NCI-H2107 (cell line): ENCODE measurements around the gene ZFHX3.

Experiments
- DNase-seq: peaks from one replicate; lab custom pipeline; 2025; lab: John Stamatoyannopoulos, UW

ZFHX3 gene

DNA sequence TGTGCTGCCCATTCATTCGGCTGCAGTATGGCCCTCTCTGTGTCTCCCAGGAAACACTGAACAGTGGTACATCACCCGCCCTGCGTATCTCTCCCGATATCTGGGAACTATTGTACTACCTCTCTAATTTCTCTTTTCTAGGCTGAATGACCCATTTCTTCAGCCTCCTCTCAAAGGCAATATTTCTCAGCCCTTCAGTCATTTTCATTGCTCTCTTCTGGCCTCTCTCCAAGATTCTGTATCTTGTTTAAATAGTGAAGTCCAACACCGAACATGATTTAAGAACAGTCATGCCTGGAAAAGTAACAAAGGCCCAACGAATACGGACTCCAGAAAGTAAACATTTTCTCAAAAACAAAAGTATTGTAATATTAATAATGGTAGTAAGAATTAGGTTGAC, 220.1 kb downstream of the ZFHX3 start:
- DNase-seq: no peak

DNA sequence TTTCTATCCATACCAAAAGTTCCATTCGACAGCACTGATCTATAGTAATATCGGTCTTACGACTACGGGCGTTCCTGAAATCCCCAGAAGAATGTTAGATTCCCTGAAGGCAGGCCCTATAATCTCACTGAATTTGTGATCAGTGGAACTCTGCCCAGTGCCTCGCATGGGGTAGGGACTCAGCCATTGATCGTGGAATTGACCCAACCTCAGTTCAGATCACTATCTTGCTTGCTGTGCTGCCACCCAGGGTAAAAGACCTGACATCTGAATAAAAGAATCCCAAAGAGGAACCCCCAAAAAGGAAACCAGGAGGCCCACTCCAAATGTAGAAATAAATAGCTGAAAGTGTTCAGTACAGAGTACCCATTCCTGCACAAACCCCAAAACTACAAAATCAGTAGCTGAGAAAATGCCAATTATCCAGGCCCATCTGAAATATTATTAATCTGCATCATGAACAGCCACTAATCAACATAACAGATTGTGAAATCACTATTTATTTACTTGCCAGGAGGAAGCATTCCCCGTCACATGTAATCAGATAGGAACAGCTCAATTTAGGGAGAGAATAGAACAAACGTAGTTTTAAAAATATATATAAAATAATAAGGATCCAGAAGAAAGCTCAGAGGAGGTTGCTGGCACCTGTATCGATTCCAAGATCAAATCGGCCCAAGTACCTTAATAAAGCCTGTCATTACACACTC, 221.9 kb downstream of the ZFHX3 start:
- no peak for DNase-seq

DNA sequence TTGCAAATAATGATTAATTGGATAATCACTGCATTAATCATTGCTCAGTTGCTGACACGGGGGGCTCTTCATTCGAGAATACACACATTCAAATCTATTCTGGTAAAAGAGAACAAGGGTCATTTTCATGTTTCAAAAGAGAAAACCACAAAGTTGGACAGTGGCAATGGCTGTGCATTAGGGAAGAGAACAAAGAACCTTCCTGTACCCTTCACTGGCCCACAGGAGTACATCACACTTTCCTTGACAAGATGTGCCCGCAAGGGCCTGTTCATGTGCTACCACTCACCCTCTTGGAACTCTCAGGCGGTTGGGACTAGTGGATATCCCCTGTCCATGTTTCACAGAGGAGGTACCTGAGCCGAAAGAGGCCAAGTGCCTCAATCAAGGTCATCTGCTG, 223.2 kb downstream of the ZFHX3 start:
- no peak for DNase-seq

DNA sequence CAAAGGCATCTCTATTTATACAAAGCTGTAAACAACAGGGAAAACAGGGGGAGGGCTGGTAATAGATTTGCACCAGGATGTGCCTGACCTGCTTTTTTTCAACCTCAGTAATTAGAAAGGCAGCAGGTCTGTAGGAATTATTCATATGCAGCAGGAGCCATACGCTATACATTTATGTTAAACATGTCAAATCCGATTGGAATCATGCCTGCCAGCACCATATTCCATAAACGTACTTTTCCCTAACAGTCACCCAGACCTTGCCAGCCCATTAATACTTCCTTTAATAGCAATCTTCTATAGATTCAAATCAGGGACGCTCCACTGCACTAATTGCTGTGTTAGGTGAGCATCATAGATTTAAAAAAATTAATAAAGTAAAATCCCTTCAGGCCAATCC, 223.9 kb downstream of the ZFHX3 start:
- no peak for DNase-seq

DNA sequence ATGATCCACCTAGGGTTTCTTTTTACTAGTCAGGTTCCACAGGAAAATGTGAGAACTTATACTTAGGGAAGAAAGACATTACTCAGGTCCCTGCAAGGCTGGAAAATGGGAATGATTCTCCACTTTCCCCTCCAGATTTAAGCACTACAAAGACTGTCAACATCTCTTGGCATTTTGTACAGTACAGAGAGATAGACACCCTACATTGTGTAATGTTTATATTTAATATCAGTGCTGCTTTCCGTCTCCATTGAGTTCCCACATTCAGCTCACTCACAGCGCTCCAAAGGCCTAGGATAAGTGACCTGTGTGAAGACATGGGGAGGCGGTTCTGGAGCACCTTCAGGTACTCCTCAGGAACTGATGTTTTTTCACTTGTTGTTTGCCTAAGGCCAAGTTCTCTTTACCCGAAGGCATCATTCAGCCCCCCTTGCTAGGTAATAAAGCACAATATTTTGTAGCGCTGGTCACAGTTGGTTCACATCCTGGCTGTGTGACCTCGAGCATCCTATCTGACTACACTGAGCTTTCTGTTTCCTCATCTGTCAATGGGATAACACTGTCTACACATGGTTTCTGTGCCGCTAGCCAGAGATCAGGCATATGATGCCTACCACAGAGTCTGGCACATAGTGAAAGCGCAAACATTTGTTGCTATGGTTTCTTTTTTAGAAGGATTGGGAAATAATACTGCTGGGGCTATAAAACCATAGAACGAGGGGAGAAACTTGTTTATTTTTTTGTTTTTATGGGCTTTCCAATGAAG, 226.6 kb downstream of the ZFHX3 start:
- DNase-seq: no peak

DNA sequence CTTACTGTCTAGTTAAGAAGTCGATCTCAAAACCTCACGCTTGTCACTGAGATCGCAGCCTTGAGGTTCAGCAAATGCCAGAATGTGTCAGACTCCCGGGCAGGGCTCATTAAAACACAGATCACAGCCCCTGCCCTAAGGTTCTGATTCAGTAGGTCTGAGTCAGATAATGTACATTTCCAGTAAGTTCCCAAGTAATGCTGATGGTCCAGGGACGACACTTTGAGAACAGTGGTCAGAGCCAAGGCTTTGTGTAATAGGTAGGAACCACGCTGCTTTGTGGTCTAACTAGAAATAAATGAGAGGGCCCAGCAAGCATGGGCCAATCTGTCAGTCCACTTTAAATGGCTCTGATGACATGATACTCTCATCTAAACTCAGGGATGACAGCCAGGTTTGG, 228.6 kb downstream of the ZFHX3 start:
- no peak for DNase-seq

DNA sequence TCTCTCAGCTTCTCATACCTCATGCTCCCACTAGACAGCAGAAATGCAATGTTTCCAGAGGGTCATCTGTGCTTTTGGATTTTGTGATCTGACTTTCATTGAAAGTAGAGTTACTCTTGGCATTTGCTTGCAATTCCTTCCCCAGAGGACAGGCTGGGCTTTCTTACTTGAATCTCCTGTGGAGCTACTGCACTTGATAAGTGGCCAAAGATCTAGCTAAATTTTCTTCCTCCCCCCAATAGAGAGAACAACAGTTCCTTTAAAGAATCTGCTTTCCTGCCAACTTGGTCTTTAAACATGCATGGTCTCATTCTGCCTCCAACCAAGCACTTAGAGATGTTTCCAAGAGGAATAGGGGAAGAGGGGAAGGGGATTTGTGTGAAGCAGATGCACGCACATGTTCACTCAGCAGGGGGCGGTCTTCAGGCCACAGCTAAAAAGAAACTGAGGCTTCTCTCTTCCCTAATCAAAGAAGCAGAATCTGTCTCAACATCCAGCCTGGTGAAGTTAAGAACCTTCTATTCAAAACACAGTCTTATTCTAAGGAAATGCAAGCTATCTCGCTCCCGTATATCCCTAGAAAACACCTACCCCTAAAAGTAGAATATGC, 229.6 kb downstream of the ZFHX3 start:
- no peak for DNase-seq

DNA sequence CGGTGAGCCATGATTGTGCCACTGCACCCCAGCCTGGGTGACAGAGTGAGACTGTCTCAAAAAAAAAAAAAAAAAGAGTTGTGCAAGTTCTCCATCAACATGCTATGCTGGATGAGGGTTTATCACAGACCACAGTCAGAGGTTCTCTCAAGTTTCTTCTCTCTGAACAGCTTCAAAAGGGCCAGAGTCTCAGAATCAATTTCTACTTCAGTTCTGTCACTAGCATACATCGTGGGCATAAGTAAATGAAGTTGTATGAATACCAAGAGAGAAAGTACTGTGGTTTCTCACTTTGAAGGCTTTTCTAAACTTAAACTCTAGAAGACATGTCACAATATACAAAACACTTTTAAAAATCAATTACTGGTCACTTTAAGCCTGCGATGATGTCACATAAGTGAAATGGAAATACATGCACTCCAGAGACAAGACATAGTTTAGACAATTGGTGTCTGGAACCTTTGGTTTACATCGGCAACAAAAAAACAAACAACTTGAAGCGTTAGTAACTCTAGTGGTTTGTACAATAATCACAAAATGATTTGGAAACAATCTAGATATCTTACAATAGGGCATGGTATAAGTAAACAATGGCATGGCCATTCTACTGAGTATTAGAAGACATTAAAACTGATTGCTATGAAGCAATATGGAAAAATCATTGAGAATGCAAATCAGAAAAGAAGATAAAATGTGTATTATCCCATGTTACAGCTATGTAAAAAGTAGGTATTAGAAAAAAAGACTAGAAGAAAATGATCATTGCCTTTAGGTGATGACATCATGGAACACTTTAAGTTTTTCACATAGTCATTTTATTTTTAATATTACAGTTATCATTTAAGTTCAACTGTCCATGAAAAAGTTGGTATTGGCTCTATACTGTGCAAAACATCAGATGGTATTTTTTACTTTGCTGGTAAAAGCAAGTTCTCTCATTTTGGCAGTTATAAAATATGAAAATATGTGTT, 232.3 kb downstream of the ZFHX3 start:
- no peak for DNase-seq

DNA sequence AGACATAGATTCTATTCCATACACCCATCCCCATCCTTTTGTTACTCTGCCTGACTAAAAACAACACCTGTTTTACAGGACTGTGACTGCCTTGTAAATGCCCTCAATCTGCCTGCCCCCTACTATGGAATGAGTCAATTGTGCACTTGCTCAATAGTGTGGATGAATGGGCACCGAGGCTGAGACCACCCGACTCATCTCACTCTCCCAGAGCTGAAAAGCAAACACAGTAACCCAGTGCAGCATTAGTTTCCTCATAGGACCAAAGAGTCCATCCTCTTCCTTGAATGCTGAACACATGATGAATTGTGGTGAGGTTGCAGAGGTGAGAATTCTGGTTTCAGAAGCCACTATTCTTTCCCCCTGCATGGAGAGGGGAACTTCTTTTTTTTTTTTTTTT, 233.7 kb downstream of the ZFHX3 start:
- DNase-seq: no peak

DNA sequence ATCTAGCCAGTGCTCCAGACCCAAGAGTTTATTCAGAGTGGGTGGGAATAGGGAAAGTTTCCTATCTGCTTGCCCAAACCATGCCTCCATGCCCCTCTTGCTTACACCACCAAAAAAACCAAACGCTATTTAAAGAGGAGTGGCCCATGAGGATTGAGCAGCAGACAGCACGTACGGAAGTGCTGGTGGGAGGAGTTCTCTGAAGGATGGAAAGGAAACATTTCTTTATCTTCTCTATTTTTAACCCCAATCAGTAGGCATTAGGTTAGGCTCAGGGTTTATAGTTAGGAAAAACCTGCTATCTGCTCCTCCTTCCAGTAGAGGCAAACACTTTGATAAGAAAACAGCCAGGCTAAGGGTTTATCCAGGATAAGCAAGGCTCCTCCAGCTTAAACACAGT, 235.3 kb downstream of the ZFHX3 start:
- DNase-seq: no peak

DNA sequence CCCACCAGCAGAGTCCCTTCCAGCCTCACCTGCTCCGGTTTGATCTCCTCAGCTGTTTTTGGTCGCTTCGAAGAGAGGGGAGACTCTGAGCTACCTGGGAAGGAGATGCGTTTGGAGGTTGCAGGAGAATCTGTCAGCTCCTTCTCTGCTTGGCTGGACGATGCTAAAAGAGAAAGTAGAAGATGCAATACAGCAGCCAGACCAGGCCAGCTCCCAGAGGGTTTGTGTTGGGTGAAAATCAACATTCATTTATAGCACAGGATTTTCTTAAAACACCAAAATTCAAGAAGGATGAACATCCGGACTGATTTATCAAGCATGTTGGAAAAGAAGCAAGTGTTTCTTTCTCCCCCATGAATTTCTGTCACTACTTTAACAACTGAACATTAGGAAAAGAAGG, 236.1 kb downstream of the ZFHX3 start:
- DNase-seq: no peak

DNA sequence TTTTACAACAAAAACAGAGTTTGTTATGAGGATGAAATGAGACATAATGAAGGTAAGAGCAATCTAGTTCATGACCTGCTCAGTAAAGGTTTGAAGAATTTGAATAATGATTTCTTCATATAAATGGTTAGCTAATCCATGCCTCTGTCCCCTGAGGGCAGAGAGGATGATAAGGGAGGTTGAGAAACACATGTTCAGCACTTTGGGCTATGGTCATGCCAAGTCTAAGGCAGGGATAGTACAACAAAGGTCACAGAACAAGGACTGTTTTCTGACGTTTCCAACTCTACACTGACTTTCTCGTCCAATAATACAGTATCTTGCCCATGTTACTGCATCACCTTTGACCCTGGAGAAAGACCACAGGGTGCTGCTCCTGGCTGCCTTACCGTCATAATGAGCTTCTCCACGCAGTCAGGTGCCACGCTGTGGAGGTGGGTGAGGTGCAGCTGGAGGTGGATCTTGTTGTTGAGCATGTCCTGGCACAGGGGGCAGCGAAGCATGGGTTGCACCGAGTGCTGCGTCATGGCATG, 236.7 kb downstream of the ZFHX3 start:
- no peak for DNase-seq

DNA sequence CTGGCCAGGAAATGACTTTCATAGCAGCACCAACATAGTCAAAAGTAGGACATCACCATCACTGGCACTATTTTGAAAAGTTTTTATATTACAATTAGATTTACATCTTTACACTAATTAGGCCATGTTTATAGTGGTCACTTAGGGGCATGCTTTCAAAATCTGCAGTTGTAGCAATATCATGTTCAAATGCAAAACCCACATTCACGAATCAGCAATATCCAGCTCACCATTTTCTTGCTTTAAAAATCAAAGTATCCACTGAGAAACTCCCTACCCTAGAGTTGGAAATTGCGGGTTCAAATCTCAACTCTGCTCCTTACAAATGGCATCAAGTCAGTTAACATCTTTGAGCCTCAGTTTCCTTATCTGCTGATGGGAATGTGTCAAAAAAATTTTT, 237.4 kb downstream of the ZFHX3 start:
- no peak for DNase-seq

DNA sequence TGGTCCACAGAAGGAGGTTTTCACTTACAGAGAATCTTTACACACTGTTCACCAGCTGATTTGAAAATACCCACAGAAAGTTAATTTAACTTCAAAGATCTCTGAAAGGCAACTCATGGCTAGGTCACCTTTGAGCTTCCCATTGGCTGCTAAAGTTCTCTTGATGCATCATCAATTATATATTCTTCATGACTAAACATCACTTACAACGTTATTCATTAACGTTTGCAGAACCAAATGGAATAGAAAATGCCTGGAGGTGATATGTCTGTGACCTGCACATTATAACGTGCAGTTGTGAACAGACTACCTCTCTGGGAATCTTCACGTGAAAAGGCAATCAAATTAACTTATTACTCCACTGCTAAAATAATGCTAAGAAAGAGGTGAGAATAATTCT, 238.5 kb downstream of the ZFHX3 start:
- DNase-seq: no peak

DNA sequence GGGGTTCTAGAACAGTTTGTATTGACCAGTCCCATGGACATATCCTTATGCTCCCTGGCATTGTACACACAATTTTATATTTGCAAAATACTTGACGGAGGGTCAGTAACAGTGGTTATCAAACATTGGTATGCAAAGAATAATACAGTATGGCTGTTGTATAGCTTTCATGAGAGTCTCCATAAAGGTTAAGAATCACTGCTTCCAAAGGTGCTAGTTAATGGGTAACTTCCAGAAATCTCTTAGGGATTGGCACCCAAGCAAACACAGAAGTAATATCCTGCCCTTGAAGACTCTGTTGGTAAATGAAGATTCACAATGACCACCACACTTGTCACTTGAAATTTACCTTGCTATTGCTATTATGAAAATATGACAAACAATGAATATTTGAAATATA, 239.2 kb downstream of the ZFHX3 start:
- no peak for DNase-seq

DNA sequence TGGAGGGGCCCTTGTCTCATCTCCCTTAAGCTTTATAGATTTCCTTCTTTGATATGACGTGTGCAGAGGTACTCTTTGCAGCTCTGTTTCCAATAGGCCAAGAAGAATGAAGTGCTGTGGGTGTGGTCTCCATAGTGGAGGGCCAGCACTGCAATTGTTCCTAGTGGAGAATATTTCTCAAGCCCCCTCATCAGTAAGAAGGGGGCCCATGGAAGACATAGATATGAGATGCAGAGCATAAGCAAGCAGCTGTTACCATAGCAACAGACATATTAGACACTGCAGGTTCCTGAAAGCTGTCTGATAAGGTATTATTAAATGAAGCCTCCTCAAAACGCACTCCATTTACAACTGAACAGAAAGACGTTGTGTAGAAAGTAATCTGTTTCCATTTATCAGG, 240.7 kb downstream of the ZFHX3 start:
- no peak for DNase-seq

DNA sequence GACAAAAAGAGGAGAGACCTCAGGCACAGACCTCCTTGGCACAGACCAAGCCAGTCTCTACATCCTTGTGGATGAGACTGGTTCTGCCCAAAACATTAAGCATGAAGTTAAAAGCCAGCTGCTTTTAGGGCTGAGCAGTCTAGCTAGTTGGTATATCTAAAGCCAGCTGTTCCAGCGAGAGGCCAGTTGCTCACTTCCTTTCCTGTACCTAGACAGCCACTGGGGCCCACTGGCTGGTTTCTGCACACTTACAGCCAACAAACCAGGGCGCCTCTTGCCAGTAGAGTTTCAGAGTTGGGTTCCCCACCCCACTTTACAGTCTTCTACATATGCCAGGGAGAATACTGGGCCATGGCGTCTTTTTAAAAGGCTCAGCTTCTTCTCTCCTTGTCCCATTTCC, 242.4 kb downstream of the ZFHX3 start:
- DNase-seq: no peak

DNA sequence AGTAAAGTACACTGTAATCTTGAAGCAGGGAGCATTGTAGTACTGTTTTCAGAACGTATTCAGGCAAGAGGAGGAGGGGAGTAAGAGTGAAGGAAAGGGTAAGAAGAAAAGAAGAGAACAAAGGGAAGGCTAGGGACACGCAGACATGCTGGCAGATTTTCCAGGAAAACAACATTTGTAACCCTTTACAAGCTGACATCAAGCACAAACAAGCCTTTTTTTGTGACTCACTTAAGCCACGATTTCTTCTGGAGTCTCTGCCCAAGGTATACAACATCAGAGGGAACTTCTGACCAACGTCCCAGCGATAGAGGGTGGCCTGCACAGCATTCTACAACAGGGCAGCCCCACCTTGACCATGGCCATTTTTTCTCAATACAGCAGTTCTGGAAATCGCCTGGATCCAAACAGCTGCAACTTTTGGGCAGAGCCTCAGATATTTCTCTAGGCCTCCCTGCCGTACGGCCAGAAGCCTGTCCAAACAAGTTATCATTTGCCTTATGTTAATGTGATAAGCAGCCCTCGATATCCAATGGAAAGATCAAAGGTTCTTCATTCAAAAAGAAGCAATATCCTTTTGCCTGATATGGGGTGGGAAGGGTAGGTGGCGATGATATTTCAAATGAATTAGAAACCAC, 247.3 kb downstream of the ZFHX3 start:
- no peak for DNase-seq

DNA sequence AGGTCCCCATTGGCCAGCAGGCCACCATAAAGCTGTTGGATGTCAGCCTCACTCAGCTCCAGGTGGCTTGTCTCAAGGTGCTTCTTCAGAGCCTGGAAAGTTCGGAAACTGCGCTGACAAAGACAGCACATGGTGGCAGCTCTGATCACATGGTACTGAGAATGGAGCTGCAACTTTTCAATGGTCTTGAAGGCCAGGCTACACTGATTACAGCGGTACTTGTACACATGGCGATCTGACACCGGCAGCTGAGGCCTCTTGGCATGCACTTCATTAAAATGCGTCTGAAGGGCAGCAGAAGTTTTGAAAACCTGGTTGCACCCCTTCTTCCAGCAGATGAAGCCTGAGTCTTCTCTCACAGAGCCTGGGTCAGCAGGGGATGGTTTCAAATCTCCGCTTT, 249.7 kb downstream of the ZFHX3 start:
- DNase-seq: no peak

DNA sequence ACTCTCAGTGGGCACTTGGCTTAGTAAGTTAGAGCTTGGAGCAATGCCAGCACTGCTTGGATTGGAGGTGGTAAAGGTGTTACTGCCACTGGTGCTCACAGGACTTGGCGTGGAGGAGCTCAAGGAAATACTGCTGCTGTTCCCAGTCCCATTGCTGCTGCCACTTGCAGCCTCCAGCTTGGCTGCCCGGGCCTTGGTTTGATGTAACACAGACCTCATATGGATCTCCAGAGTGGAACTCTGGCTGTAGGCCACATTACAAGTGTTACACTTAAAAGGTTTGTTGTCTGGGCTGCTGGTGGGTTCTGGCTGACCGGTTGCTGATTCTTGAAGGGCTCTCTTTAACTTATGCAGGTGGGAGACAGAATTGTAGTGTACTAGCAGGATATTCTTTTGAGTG, 250.3 kb downstream of the ZFHX3 start:
- no peak for DNase-seq

DNA sequence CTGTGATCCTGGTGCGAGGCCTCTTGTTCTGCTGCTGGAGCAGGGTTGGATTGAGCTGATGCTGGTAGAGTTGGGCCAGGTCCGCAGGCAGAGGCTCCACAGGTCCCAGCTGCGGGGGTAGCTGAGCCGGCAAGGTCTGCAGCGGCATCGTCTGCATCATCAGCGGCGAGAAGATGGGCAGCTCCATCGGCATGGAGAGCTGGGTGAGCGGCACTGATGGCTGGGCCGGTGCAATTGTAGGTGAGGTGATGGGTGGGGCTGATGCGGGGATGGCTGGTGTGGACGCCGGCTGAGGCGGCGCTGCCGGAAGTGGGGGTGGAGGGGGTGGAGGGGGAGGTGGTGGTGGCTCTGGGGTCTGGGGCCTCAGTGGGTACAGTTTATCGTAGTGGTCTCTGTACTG, 251.7 kb downstream of the ZFHX3 start:
- DNase-seq: no peak

DNA sequence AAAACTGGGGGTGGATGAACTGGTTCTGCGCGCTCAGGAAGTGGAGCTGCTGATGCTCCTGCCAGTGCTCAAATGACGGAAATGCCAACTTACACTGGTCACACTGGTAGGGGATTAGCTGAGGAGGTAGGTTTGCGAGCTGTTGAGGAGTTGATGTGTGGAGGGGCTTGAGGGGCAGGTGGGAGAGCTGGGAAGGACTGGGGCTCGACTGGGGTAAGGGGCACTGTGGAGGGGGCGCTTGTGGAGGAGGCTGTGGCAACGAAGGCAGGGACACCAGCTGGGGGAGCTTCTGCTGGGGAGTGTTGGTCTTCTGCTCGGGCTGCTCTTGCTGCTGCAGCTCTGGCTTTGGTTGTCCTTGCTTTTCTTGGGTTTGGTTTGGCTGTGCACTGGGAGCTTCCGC, 252.9 kb downstream of the ZFHX3 start:
- no peak for DNase-seq
